Immature natural killer cell (primary cell): Measurements from ENCODE around the gene CCN6. TPM values are rescaled to one million over a fixed set of nuclear protein-coding genes. Genes with fewer than 3 reads are reported as not detected.
"Not testable (repeated sequence)": the region's sequence is repeated elsewhere in the genome, so short reads cannot be mapped to it uniquely, and the experiment has no call there.

Experiments
- DNase-seq, 3 donors: peaks; one replicate each; pipeline ENCODE4 v3.0.0; 2022; ENCODE audit warnings: mixed read lengths in 1 of 3
- H3K27ac Mint-ChIP-seq, 6 donors: one replicate each; pipeline ENCODE4 v1.8.0; 2020; ENCODE audit warnings: mixed read lengths in 6 of 6, mild to moderate bottlenecking in 5 of 6, inconsistent platforms in 4 of 6, moderate library complexity in 3 of 6
- H3K27me3 Mint-ChIP-seq, 3 donors: one replicate each; pipeline ENCODE4 v1.8.0; 2020 to 2021; ENCODE audit warnings: low read depth in 3 of 3, mild to moderate bottlenecking in 3 of 3, mixed read lengths in 3 of 3, moderate library complexity in 3 of 3, inconsistent platforms in 1 of 3
- H3K36me3 Mint-ChIP-seq, 3 donors: one replicate each; pipeline ENCODE4 v1.8.0; 2020; ENCODE audit warnings: mixed read lengths in 3 of 3, inconsistent platforms in 2 of 3, mild to moderate bottlenecking in 2 of 3
- H3K4me1 Mint-ChIP-seq, 2 donors: one replicate each; pipeline ENCODE4 v1.8.0; 2020; ENCODE audit warnings: inconsistent platforms in 2 of 2, mild to moderate bottlenecking in 2 of 2, mixed read lengths in 2 of 2, moderate library complexity in 1 of 2
- H3K4me3 Mint-ChIP-seq, 5 donors: one replicate each; pipeline ENCODE4 v1.8.0; 2020; ENCODE audit warnings: mild to moderate bottlenecking in 5 of 5, mixed read lengths in 5 of 5, inconsistent platforms in 3 of 5, moderate library complexity in 3 of 5
- H3K9me3 Mint-ChIP-seq, 6 donors: one replicate each; pipeline ENCODE4 v1.8.0; 2020; ENCODE audit warnings: mild to moderate bottlenecking in 6 of 6, mixed read lengths in 6 of 6, inconsistent platforms in 4 of 6, moderate library complexity in 3 of 6
- polyA plus RNA-seq, 3 donors: library from polyadenylated mRNA; unstranded; fragments of 300-500 nt; fragmentation: Illumina TruSeq; gene quantifications; one replicate each; pipeline ENCODE4 v1.2.3, GENCODE V29; 2021

Gene CCN6
- polyA plus RNA-seq, 3 donors from 2014 or later = not detected

- Mint-ChIP-seq H3K9me3 (no peaks in the 10 kb centered on the region), H3K27me3 (no peaks in the 10 kb centered on the region), H3K4me1 (no peaks in the 10 kb centered on the region), H3K36me3 (no peaks in the 10 kb centered on the region), H3K27ac (no peak overlapping the region), H3K4me3 (no peak overlapping the region)
- no peak for DNase-seq
Measured at GRCh38 chr6:112049026-112049799, 4.7 kb upstream of the CCN6 start.

- Mint-ChIP-seq H3K36me3 (no peaks in the 10 kb centered on the region), H3K9me3 (no peaks in the 10 kb centered on the region), H3K4me1 (no peaks in the 10 kb centered on the region), H3K27me3 (no peaks in the 10 kb centered on the region), H3K4me3 (no peak overlapping the region), H3K27ac (no peak overlapping the region)
- DNase-seq = no peak
Measured at GRCh38 chr6:112049996-112050395, 3.9 kb upstream of the CCN6 start.

- H3K27me3 Mint-ChIP-seq = no peaks in the 10 kb centered on the region
- DNase-seq = no peak
- H3K4me3 Mint-ChIP-seq = no peak overlapping the region
- no peaks in the 10 kb centered on the region for H3K9me3 Mint-ChIP-seq
- H3K4me1 Mint-ChIP-seq = no peaks in the 10 kb centered on the region
- H3K36me3 Mint-ChIP-seq = no peaks in the 10 kb centered on the region
- H3K27ac Mint-ChIP-seq = no peak overlapping the region
Measured at GRCh38 chr6:112050429-112050828, 3.5 kb upstream of the CCN6 start.

GRCh38 chr6:112051251-112051740, 2.6 kb upstream of the CCN6 start:
- not testable (repeated sequence) for H3K36me3 Mint-ChIP-seq, H3K27ac Mint-ChIP-seq, H3K4me1 Mint-ChIP-seq, H3K4me3 Mint-ChIP-seq, H3K9me3 Mint-ChIP-seq, DNase-seq, H3K27me3 Mint-ChIP-seq

GRCh38 chr6:112054555-112055190, 769 bp downstream of the CCN6 start:
- H3K27me3 Mint-ChIP-seq = no peaks in the 10 kb centered on the region
- H3K27ac Mint-ChIP-seq = no peak overlapping the region
- no peaks in the 10 kb centered on the region for H3K9me3 Mint-ChIP-seq
- no peak overlapping the region for H3K4me3 Mint-ChIP-seq
- no peaks in the 10 kb centered on the region for H3K4me1 Mint-ChIP-seq
- DNase-seq = no peak
- H3K36me3 Mint-ChIP-seq = no peaks in the 10 kb centered on the region

- no peak for DNase-seq
- Mint-ChIP-seq H3K4me1 (no peaks in the 10 kb centered on the region), H3K27me3 (no peaks in the 10 kb centered on the region), H3K36me3 (no peaks in the 10 kb centered on the region), H3K4me3 (no peak overlapping the region), H3K9me3 (no peaks in the 10 kb centered on the region), H3K27ac (no peak overlapping the region)
Measured at GRCh38 chr6:112058243-112059032, 4.5 kb downstream of the CCN6 start.

- H3K4me3 Mint-ChIP-seq = no peak overlapping the region
- H3K27me3 Mint-ChIP-seq = no peaks in the 10 kb centered on the region
- no peak for DNase-seq
- no peaks in the 10 kb centered on the region for H3K9me3 Mint-ChIP-seq
- H3K4me1 Mint-ChIP-seq = no peaks in the 10 kb centered on the region
- no peak overlapping the region for H3K27ac Mint-ChIP-seq
- H3K36me3 Mint-ChIP-seq = no peaks in the 10 kb centered on the region
Measured at GRCh38 chr6:112061605-112062004, 7.7 kb downstream of the CCN6 start.

- no peak overlapping the region for H3K27ac Mint-ChIP-seq
- peaks cover 0 to 4% (median 0%) of the 10 kb centered on the region in 3 donors for H3K36me3 Mint-ChIP-seq
- no peak overlapping the region for H3K4me3 Mint-ChIP-seq
- H3K4me1 Mint-ChIP-seq = no peaks in the 10 kb centered on the region
- no peak for DNase-seq
- no peaks in the 10 kb centered on the region for H3K9me3 Mint-ChIP-seq
- H3K27me3 Mint-ChIP-seq = peaks cover 0 to 2% (median 0%) of the 10 kb centered on the region in 3 donors
Measured at GRCh38 chr6:112062966-112063365, 9.1 kb downstream of the CCN6 start.

GRCh38 chr6:112065426-112065986, 11.6 kb downstream of the CCN6 start:
- no peaks in the 10 kb centered on the region for H3K9me3 Mint-ChIP-seq
- H3K27me3 Mint-ChIP-seq = peaks cover 0 to 2% (median 0%) of the 10 kb centered on the region in 3 donors
- H3K36me3 Mint-ChIP-seq = peaks cover 0 to 15% (median 3%) of the 10 kb centered on the region in 3 donors
- H3K4me1 Mint-ChIP-seq = no peaks in the 10 kb centered on the region
- H3K4me3 Mint-ChIP-seq = no peak overlapping the region
- no peak for DNase-seq
- no peak overlapping the region for H3K27ac Mint-ChIP-seq

- H3K4me1 Mint-ChIP-seq = no peaks in the 10 kb centered on the region
- H3K4me3 Mint-ChIP-seq = no peak overlapping the region
- no peak overlapping the region for H3K27ac Mint-ChIP-seq
- no peaks in the 10 kb centered on the region for H3K9me3 Mint-ChIP-seq
- no peak for DNase-seq
- H3K27me3 Mint-ChIP-seq = peaks cover 0 to 2% (median 0%) of the 10 kb centered on the region in 3 donors
- H3K36me3 Mint-ChIP-seq = peaks cover 2 to 19% (median 6%) of the 10 kb centered on the region in 3 donors
Measured at GRCh38 chr6:112066606-112067005, 12.7 kb downstream of the CCN6 start.

GRCh38 chr6:112081569-112081968, 27.7 kb downstream of the CCN6 start:
- Mint-ChIP-seq H3K4me3 (no peak overlapping the region), H3K36me3 (peaks cover 4 to 21% (median 4%) of the 10 kb centered on the region in 3 donors), H3K4me1 (peaks cover 0 to 3% of the 10 kb centered on the region in 2 donors), H3K9me3 (no peaks in the 10 kb centered on the region), H3K27me3 (peaks cover 0 to 1% (median 0%) of the 10 kb centered on the region in 3 donors), H3K27ac (no peak overlapping the region)
- no peak for DNase-seq

GRCh38 chr6:112085286-112086065, 31.6 kb downstream of the CCN6 start:
- Mint-ChIP-seq H3K27ac (no peak overlapping the region), H3K36me3 (peaks cover 0 to 5% (median 0%) of the 10 kb centered on the region in 3 donors), H3K27me3 (peaks cover 0 to 3% (median 2%) of the 10 kb centered on the region in 3 donors), H3K4me1 (peaks cover 0 to 3% of the 10 kb centered on the region in 2 donors), H3K9me3 (no peaks in the 10 kb centered on the region), H3K4me3 (peak overlapping the region; percentile 2 to 49 (median 34))
- DNase-seq = no peak

GRCh38 chr6:112086744-112087135, 32.8 kb downstream of the CCN6 start:
- Mint-ChIP-seq H3K27me3 (peaks cover 2 to 3% (median 3%) of the 10 kb centered on the region in 3 donors), H3K27ac (no peak overlapping the region), H3K4me3 (no peak overlapping the region), H3K9me3 (no peaks in the 10 kb centered on the region), H3K36me3 (peaks cover 0 to 5% (median 3%) of the 10 kb centered on the region in 3 donors), H3K4me1 (peaks cover 0 to 3% of the 10 kb centered on the region in 2 donors)
- peak in 2 of 3 donors; percentile 4 to 6 for DNase-seq
